ENCODE results near the gene FRS2. TPM values are rescaled to one million over a fixed set of nuclear protein-coding genes. Genes with fewer than 3 reads are reported as not detected.

Gene FRS2
- total and polyA plus RNA-seq, 9 of the 15 experiments (the other 6 are each of a cell fraction or from before 2014, with no cell fraction given) = 1.0 to 9.1 (median 6.0) TPM

GRCh38 chr12:69585189-69586062 is 115.2 kb downstream of the FRS2 start, which contains the start of gene CCT2 (continued):
- TF ChIP-seq ZNF134 (CRISPR knock-in tag; conservative IDR thresholded peaks at IDR 0.05) = no peak
- TF ChIP-seq XRCC3 (IDR thresholded peaks at IDR 0.05) = no peak
- TF ChIP-seq TFAP4 (CRISPR knock-in tag; IDR thresholded peaks at IDR 0.05; ENCODE audit: borderline replicate concordance) = peak; percentile 93
- TF ChIP-seq SIN3A (IDR thresholded peaks at IDR 0.05; ENCODE audit: borderline replicate concordance in 2 of 2, control insufficient read depth in 1 of 2, low read depth in 2 of 2, low read length in 2 of 2) = peak; percentile 91 to 92; a peak in 3 of 4 replicates
- TF ChIP-seq CBX1 (IDR thresholded peaks at IDR 0.05; ENCODE audit: low read depth) = peak; percentile 77
- TF ChIP-seq ARID2 (IDR thresholded peaks at IDR 0.05) = peak; percentile 24; the same call in 1 of the 2 replicates
- TF ChIP-seq MAFG (tag; conservative IDR thresholded peaks at IDR 0.05) = no peak
- TF ChIP-seq ZKSCAN3 (CRISPR knock-in tag; IDR thresholded peaks at IDR 0.05) = no peak
- TF ChIP-seq HIVEP1 (CRISPR knock-in tag; IDR thresholded peaks at IDR 0.05) = no peak
- TF ChIP-seq ZNF77 (CRISPR knock-in tag; IDR thresholded peaks at IDR 0.05) = no peak
- TF ChIP-seq SIRT6 (IDR thresholded peaks at IDR 0.05; ENCODE audit: low read depth, low read length) = no peak
- peak; percentile 93 for TF ChIP-seq TAF7 (tag; IDR thresholded peaks at IDR 0.05)
- TF ChIP-seq ATF3 (IDR thresholded peaks at IDR 0.05) = peak; percentile 62
- peak; percentile 65; the same call in 1 of the 2 replicates for TF ChIP-seq ATF3 (CRISPR knock-in tag; conservative IDR thresholded peaks at IDR 0.05)
- TF ChIP-seq BRCA1 (IDR thresholded peaks at IDR 0.05) = no peak
- TF ChIP-seq BRCA1 (CRISPR knock-in tag; IDR thresholded peaks at IDR 0.05) = no peak
- peak; percentile 96 for TF ChIP-seq GABPA (tag; conservative IDR thresholded peaks at IDR 0.05; ENCODE audit: low read depth)
- TF ChIP-seq FOXJ2 (tag; IDR thresholded peaks at IDR 0.05) = no peak
- no peak for TF ChIP-seq NFE2 (IDR thresholded peaks at IDR 0.05; ENCODE audit: low read depth)
- no peak for TF ChIP-seq POLR2AphosphoS2 (IDR thresholded peaks at IDR 0.05; ENCODE audit: low read length)
- peak; percentile 80 for TF ChIP-seq NR2C2 (CRISPR knock-in tag; IDR thresholded peaks at IDR 0.05)
- TF ChIP-seq NR2C2 (tag; IDR thresholded peaks at IDR 0.05) = peak; percentile 62; the same call in 1 of the 2 replicates
- no peak for TF ChIP-seq BDP1 (IDR thresholded peaks at IDR 0.05; ENCODE audit: insufficient read depth, insufficient read length)
- no peak for TF ChIP-seq ELF2 (CRISPR knock-in tag; IDR thresholded peaks at IDR 0.05)
- TF ChIP-seq TFAM (CRISPR knock-in tag; conservative IDR thresholded peaks at IDR 0.05) = no peak
- no peak for TF ChIP-seq ZNF639 (CRISPR knock-in tag; conservative IDR thresholded peaks at IDR 0.05 in 1 of 2, IDR thresholded peaks at IDR 0.05 in 1 of 2)
- peak; percentile 100 for TF ChIP-seq MYC (IDR thresholded peaks at IDR 0.05; ENCODE audit: low read depth, low read length)
- TF ChIP-seq MYC (CRISPR knock-in tag; IDR thresholded peaks at IDR 0.05; ENCODE audit: borderline replicate concordance, low read depth) = peak; percentile 99

All from K562 (cell line).